Measurements from ENCODE around the gene EMP3.
A peak's percentile ranks its signal among the peaks of the same experiment; 100 is the strongest.
"Not testable (repeated sequence)": the region's sequence is repeated elsewhere in the genome, so short reads cannot be mapped to it uniquely, and the experiment has no call there.

EMP3 gene

GRCh38 chr19:48348737-48349136 lies 23.4 kb downstream of the EMP3 start:
- no peak for DNase-seq

- no peak for DNase-seq
Measured at GRCh38 chr19:48350856-48351255, 25.5 kb downstream of the EMP3 start.

- peak; percentile 67 to 77 for DNase-seq
Measured at GRCh38 chr19:48351341-48351752, 26.0 kb downstream of the EMP3 start.

GRCh38 chr19:48353677-48354076 lies 28.3 kb downstream of the EMP3 start:
- DNase-seq = no peak

- DNase-seq = no peak
Measured at GRCh38 chr19:48354332-48354992, 29.1 kb downstream of the EMP3 start.

- no peak for DNase-seq
Measured at GRCh38 chr19:48355365-48355954, 30.1 kb downstream of the EMP3 start.

GRCh38 chr19:48359123-48359522 lies 33.8 kb downstream of the EMP3 start:
- no peak for DNase-seq

GRCh38 chr19:48361912-48362311 lies 36.6 kb downstream of the EMP3 start:
- no peak for DNase-seq

- DNase-seq = peak; percentile 89 to 94
Measured at GRCh38 chr19:48362716-48363499, 37.6 kb downstream of the EMP3 start.

- no peak for DNase-seq
Measured at GRCh38 chr19:48363500-48363809, 38.1 kb downstream of the EMP3 start.

GRCh38 chr19:48363810-48364597 lies 38.7 kb downstream of the EMP3 start, which contains the start of the genes SYNGR4 and TMEM143:
Gene SYNGR4, plus strand, starts transcription at chr19:48364367. Its CDS starts 1,476 bp downstream, at chr19:48365843.
Gene TMEM143, minus strand, starts transcription at chr19:48363940. Its CDS starts 20 bp downstream, at chr19:48363920.
- DNase-seq = peak; percentile 100

GRCh38 chr19:48364598-48365348 lies 39.4 kb downstream of the EMP3 start:
- DNase-seq = no peak

GRCh38 chr19:48365602-48366001 lies 40.2 kb downstream of the EMP3 start:
- DNase-seq = no peak

- peak in 1 of 2 donors; percentile 25 for DNase-seq
Measured at GRCh38 chr19:48367855-48368254, 42.5 kb downstream of the EMP3 start.

GRCh38 chr19:48368936-48369335 lies 43.6 kb downstream of the EMP3 start:
- no peak for DNase-seq

GRCh38 chr19:48370955-48371354 lies 45.6 kb downstream of the EMP3 start:
- no peak for DNase-seq

- no peak for DNase-seq
Measured at GRCh38 chr19:48371367-48371766, 46.0 kb downstream of the EMP3 start.

GRCh38 chr19:48371771-48372170 lies 46.4 kb downstream of the EMP3 start:
- not testable (repeated sequence) for DNase-seq

- no peak for DNase-seq
Measured at GRCh38 chr19:48372904-48373303, 47.6 kb downstream of the EMP3 start.

GRCh38 chr19:48373567-48373966 lies 48.2 kb downstream of the EMP3 start:
- DNase-seq = no peak

- DNase-seq = no peak
Measured at GRCh38 chr19:48378194-48378570, 52.8 kb downstream of the EMP3 start.

- no peak for DNase-seq
Measured at GRCh38 chr19:48379058-48379457, 53.7 kb downstream of the EMP3 start.
